CD4-positive, alpha-beta T cell treated with Interleukin-15 for 4 hours (primary cell): ENCODE data around the gene HTT.
"Not testable (repeated sequence)": the region's sequence is repeated elsewhere in the genome, so short reads cannot be mapped to it uniquely, and the experiment has no call there.

ENCODE experiments used
- DNase-seq: peaks from one replicate; pipeline ENCODE4 v3.0.0-alpha.2; 2020; ENCODE audit warnings: low spot score

Gene HTT

GRCh38 chr4:3121596-3121995 is 47.1 kb downstream of the HTT start:
- DNase-seq = no peak

- no peak for DNase-seq
These were observed 47.6 kb downstream of the HTT start for GRCh38 chr4:3122081-3122563.

- no peak for DNase-seq
These were observed 48.7 kb downstream of the HTT start for GRCh38 chr4:3123181-3123671.

- no peak for DNase-seq
These were observed 49.7 kb downstream of the HTT start for GRCh38 chr4:3124070-3124767.

- no peak for DNase-seq
These were observed 52.6 kb downstream of the HTT start for GRCh38 chr4:3127112-3127511.

GRCh38 chr4:3128058-3128457 is 53.6 kb downstream of the HTT start:
- DNase-seq = no peak

- no peak for DNase-seq
These were observed 54.5 kb downstream of the HTT start for GRCh38 chr4:3128976-3129375.

- no peak for DNase-seq
These were observed 55.7 kb downstream of the HTT start for GRCh38 chr4:3130201-3130600.

GRCh38 chr4:3130826-3131225 is 56.3 kb downstream of the HTT start:
- no peak for DNase-seq

GRCh38 chr4:3134201-3134600 is 59.7 kb downstream of the HTT start:
- DNase-seq = no peak

GRCh38 chr4:3135155-3136011 is 60.9 kb downstream of the HTT start:
- no peak for DNase-seq

- no peak for DNase-seq
These were observed 62.0 kb downstream of the HTT start for GRCh38 chr4:3136454-3136853.

GRCh38 chr4:3137908-3138307 is 63.4 kb downstream of the HTT start:
- DNase-seq = no peak

GRCh38 chr4:3145234-3145924 is 70.9 kb downstream of the HTT start:
- DNase-seq = no peak

- no peak for DNase-seq
These were observed 74.4 kb downstream of the HTT start for GRCh38 chr4:3148926-3149325.

GRCh38 chr4:3151238-3151637 is 76.8 kb downstream of the HTT start:
- not testable (repeated sequence) for DNase-seq

GRCh38 chr4:3157366-3157765 is 82.9 kb downstream of the HTT start:
- no peak for DNase-seq

GRCh38 chr4:3158841-3159240 is 84.4 kb downstream of the HTT start:
- no peak for DNase-seq

GRCh38 chr4:3160438-3160837 is 86.0 kb downstream of the HTT start:
- DNase-seq = no peak

GRCh38 chr4:3161044-3161443 is 86.6 kb downstream of the HTT start:
- not testable (repeated sequence) for DNase-seq

GRCh38 chr4:3166434-3166833 is 92.0 kb downstream of the HTT start:
- DNase-seq = not testable (repeated sequence)

- DNase-seq = no peak
These were observed 93.5 kb downstream of the HTT start for GRCh38 chr4:3168029-3168428.
